Lower leg skin (tissue), 3 donors: ENCODE measurements around the gene LEF1.

Experiments
- POLR2A ChIP-seq, 2 donors: fragments of 450-650 bp; IDR thresholded peaks; one replicate each; pipeline ENCODE4 v1.6.1; 2016 to 2017; ENCODE audit warnings: antibody characterized with exemption in 2 of 2, mild to moderate bottlenecking in 1 of 2, moderate library complexity in 1 of 2
- TF ChIP-seq, protein P1 (sequence below), 3 donors: fragments of 450-650 bp; IDR thresholded peaks; one replicate each; pipeline ENCODE4 v1.5.1; 2016; ENCODE audit warnings: antibody characterized with exemption in 3 of 3, mild to moderate bottlenecking in 3 of 3, moderate library complexity in 2 of 3

DNA sequence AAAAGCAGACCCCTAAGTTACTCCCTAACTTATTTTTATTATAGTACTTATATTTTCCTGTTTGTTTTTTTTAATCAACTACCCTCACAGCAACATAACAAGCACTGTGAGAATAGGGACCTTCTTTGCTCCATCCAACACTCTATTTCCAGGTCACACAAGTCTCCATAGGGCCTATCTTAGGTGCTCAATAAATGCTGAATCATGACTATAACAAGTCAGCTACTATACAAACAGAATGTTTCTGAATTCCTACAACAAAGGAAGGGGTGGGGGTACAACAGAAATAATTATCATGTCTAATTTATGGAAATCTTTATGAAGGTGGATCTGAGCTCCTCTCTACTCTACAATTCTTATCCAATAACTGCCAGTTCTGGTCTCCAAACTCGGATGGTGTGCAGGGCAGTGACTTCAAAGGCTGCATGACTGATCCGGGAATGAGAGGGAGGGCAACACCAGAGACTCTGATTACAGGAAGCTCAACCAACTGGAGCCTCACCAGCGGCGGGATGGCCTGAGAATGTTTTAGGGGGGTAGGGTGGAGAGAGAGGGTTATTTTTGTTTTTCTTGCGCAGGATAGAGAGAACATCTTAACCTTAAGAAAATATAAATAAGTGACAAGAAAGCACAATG is 107.9 kb downstream of the LEF1 start:
- TF ChIP-seq, protein P1, sequence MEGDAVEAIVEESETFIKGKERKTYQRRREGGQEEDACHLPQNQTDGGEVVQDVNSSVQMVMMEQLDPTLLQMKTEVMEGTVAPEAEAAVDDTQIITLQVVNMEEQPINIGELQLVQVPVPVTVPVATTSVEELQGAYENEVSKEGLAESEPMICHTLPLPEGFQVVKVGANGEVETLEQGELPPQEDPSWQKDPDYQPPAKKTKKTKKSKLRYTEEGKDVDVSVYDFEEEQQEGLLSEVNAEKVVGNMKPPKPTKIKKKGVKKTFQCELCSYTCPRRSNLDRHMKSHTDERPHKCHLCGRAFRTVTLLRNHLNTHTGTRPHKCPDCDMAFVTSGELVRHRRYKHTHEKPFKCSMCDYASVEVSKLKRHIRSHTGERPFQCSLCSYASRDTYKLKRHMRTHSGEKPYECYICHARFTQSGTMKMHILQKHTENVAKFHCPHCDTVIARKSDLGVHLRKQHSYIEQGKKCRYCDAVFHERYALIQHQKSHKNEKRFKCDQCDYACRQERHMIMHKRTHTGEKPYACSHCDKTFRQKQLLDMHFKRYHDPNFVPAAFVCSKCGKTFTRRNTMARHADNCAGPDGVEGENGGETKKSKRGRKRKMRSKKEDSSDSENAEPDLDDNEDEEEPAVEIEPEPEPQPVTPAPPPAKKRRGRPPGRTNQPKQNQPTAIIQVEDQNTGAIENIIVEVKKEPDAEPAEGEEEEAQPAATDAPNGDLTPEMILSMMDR (IDR thresholded peaks at IDR 0.05), result no peak
- TF ChIP-seq POLR2A (IDR thresholded peaks at IDR 0.05), result no peak
